Activated CD4-positive, alpha-beta memory T cell treated with anti-CD3 and anti-CD28 coated beads, Interleukin-2, amount 10 ng/mL, durations not matched to agents 7 days and 5 days (primary cell): ENCODE results near the gene VPS51. TPM values are rescaled to one million over a fixed set of nuclear protein-coding genes. Genes with fewer than 3 reads are reported as not detected.

Source experiments
- CTCF ChIA-PET: fragments of 350-600 bp; sonication (Branson Sonifier 250); formaldehyde crosslinking; loops from one replicate; lab custom pipeline; 2021; ENCODE audit warnings: antibody characterized with exemption, inconsistent platforms; lab: Charles Lee
- POLR2A ChIA-PET: fragments of 350-600 bp; sonication (Branson Sonifier 250); formaldehyde crosslinking; loops from one replicate; lab custom pipeline; 2021; ENCODE audit warnings: antibody characterized with exemption; lab: Charles Lee
- DNase-seq: peaks from one replicate; pipeline ENCODE4 v3.0.0-alpha.2; 2020
- H3K27ac Mint-ChIP-seq: one replicate; pipeline ENCODE4 v1.8.0; 2021; ENCODE audit warnings: mild to moderate bottlenecking, mixed read lengths
- H3K27me3 Mint-ChIP-seq: one replicate; pipeline ENCODE4 v1.8.0; 2021; ENCODE audit warnings: mixed read lengths
- H3K36me3 Mint-ChIP-seq: one replicate; pipeline ENCODE4 v1.8.0; 2021; ENCODE audit warnings: low read depth, mixed read lengths
- H3K4me1 Mint-ChIP-seq: one replicate; pipeline ENCODE4 v1.8.0; 2021; ENCODE audit warnings: mixed read lengths
- H3K4me3 Mint-ChIP-seq: one replicate; pipeline ENCODE4 v1.8.0; 2021; ENCODE audit warnings: mild to moderate bottlenecking, mixed read lengths
- H3K9me3 Mint-ChIP-seq: one replicate; pipeline ENCODE4 v1.8.0; 2021; ENCODE audit warnings: mixed read lengths
- total RNA-seq, 2 experiments: library from RNA; stranded (reverse); gene quantifications; one replicate each; pipeline ENCODE4 v1.2.3, GENCODE V29; 2021

VPS51 gene
- total RNA-seq, 2 experiments from 2014 or later, result 117 to 123 TPM

DNA sequence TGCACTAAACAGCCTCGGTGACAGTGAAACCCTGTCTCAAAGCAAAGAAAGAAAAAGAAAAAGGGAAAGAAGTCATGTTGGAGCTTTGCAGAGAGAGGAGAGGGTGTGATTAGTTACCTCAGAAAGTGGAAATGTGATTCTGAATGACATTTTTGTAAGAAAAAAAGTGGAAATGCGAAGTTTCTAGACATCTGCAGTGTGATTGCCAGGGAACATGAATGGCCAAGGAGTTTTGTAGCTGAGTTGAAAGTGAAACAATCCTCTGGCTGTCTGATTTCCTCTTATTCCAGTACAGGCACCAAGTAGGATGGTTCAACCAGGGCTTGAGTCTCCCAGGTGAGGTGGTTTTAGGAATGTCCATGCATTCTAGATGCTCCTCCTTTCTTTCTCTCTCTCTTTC is 56.1 kb downstream of the VPS51 start:
- no peak overlapping the region for H3K27ac Mint-ChIP-seq

DNA sequence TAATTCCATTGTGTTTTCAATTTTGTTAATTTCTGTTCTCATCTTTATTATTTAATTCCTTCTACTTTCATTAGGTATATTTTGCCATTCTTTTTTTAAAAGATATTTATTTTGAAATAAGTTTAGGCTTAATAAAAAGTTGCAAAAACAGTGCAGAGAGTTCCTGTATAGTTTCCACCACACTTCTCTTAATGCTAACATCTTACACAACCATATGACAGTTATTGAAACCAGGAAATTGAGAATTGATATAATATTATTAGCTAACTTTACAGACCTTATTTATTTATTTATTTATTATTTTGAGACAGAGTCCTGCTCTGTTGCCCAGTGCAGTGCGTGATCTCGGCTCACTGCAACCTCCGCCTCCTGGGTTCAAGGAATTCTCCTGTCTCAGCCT is 60.2 kb downstream of the VPS51 start:
- POLR2A ChIA-PET, result interaction anchor here (1.6 kb wide), 1 partner anchor 21 kb away, joined by 7 read pairs; no protein-coding TSS in a partner anchor
- peaks cover 12% of the 10 kb centered on the region for H3K27me3 Mint-ChIP-seq

More for the DNA sequence above, 56.1 kb downstream of the VPS51 start:
- no peak overlapping the region for H3K4me3 Mint-ChIP-seq
- DNase-seq, result no peak
- CTCF ChIA-PET, result interaction anchor here (0.6 kb wide), 1 partner anchor 591 kb away, joined by 3 read pairs; no protein-coding TSS in a partner anchor
- peaks cover 19% of the 10 kb centered on the region for H3K4me1 Mint-ChIP-seq
- no peaks in the 10 kb centered on the region for H3K36me3 Mint-ChIP-seq
- no peaks in the 10 kb centered on the region for H3K9me3 Mint-ChIP-seq
- POLR2A ChIA-PET, result interaction anchor here (1.0 kb wide), 1 partner anchor 17 kb away, joined by 5 read pairs; no protein-coding TSS in a partner anchor
- no peaks in the 10 kb centered on the region for H3K27me3 Mint-ChIP-seq

DNA sequence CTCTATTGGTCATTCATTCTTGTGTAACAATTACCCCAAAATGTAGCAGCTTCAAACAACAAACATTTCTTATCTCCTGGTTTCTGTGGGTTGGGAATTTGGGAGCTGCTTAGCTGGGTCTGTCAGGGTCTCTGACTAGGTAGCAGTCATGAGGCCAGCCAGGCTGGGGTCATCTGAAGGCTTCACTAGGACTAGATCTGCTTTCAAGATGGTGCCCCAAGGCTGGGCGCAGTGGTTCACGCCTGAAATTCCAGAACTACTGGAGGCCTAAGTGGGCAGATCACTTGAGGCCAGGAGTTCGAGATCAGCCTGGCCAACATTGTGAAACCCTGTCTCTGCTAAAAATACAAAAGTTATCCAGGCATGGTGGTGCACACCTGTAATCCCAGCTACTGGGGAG is 60.9 kb downstream of the VPS51 start:
- POLR2A ChIA-PET, result interaction anchor here (1.6 kb wide), 1 partner anchor 21 kb away, joined by 7 read pairs; no protein-coding TSS in a partner anchor
- CTCF ChIA-PET, result interaction anchor here (1.6 kb wide), 1 partner anchor 119 kb away, joined by 3 read pairs; no protein-coding TSS in a partner anchor

More for the DNA sequence above, 60.2 kb downstream of the VPS51 start:
- Mint-ChIP-seq H3K4me1 (peaks cover 19% of the 10 kb centered on the region), H3K27ac (no peak overlapping the region), H3K4me3 (no peak overlapping the region), H3K9me3 (no peaks in the 10 kb centered on the region), H3K36me3 (no peaks in the 10 kb centered on the region)
- CTCF ChIA-PET, result interaction anchor here (1.6 kb wide), 1 partner anchor 119 kb away, joined by 3 read pairs; no protein-coding TSS in a partner anchor
- DNase-seq, result no peak

DNA sequence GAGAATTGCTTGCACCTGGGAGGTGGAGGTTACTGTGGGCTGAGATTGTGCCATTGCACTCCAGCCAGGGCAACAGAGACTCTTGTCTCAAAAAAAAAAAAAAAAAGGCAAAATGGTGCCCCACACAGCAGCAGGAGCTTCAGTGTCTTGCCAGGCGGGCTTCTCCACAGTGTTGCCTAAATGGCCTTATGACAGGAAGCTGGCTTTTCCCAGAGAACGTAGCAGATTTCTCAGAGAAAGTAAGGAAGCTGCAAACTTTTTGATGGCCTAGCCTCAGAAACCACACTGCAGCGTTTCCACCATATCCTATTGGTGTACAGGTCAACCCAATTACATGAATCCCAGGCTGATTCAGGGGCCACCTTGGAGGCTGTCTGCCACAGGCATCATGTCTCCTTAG is 61.3 kb downstream of the VPS51 start:
- peaks cover 12% of the 10 kb centered on the region for H3K27me3 Mint-ChIP-seq
- DNase-seq, result no peak
- H3K4me3 Mint-ChIP-seq, result no peak overlapping the region
- ChIA-PET POLR2A (interaction anchor here (1.6 kb wide), 1 partner anchor 22 kb away, joined by 7 read pairs; no protein-coding TSS in a partner anchor), CTCF (interaction anchor here (1.6 kb wide), 1 partner anchor 118 kb away, joined by 3 read pairs; no protein-coding TSS in a partner anchor)
- no peak overlapping the region for H3K27ac Mint-ChIP-seq
- peaks cover 11% of the 10 kb centered on the region for H3K4me1 Mint-ChIP-seq
- H3K36me3 Mint-ChIP-seq, result no peaks in the 10 kb centered on the region
- H3K9me3 Mint-ChIP-seq, result no peaks in the 10 kb centered on the region

More for the DNA sequence above, 60.9 kb downstream of the VPS51 start:
- Mint-ChIP-seq H3K36me3 (no peaks in the 10 kb centered on the region), H3K9me3 (no peaks in the 10 kb centered on the region), H3K4me3 (no peak overlapping the region), H3K27ac (no peak overlapping the region), H3K27me3 (peaks cover 12% of the 10 kb centered on the region), H3K4me1 (peaks cover 15% of the 10 kb centered on the region)
- DNase-seq, result no peak

DNA sequence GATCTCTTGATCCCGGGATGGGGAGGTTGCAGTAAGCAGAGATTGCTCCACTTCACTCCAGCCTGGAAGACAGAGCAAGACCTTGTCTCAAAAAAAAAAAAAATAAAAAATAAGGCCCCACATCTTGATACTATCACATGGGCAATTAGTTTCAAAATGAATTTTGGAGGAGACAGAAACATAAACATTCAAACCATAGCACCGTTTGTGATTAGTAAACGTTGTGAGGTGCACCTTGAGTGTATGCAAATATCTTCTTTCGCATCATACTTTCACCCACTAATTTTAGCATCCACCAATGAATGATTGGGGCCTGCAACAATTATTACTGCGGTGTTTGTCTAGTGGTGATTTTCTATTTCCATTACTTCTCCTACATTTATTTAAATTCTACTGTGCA is 63.0 kb downstream of the VPS51 start:
- POLR2A ChIA-PET, result no interaction called here
- Mint-ChIP-seq H3K4me3 (no peak overlapping the region), H3K27me3 (peaks cover 12% of the 10 kb centered on the region), H3K9me3 (no peaks in the 10 kb centered on the region), H3K36me3 (no peaks in the 10 kb centered on the region), H3K27ac (no peak overlapping the region), H3K4me1 (peaks cover 5% of the 10 kb centered on the region)
- DNase-seq, result no peak
- CTCF ChIA-PET, result interaction anchor here (0.7 kb wide), 1 partner anchor 263 kb away, joined by 3 read pairs; no protein-coding TSS in a partner anchor

DNA sequence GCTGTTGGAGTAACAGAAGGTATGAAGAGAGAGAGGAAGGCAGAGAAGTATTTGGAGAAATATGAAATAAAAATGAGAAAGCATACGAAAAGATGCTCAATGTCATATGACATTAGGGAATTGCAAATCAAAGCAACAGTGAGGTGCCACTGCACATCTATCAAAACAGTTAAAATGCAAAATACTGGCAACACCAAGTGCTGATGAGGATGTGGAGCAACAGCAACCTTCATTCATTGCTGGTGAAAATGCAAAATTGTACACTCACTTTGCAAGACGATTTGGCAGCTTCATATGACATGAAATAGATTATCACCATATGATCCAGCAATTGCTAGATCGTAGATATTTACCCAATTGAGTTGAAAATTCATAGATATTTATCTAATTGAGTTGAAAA is 64.6 kb downstream of the VPS51 start:
- H3K4me1 Mint-ChIP-seq, result peaks cover 5% of the 10 kb centered on the region
- no peaks in the 10 kb centered on the region for H3K9me3 Mint-ChIP-seq
- POLR2A ChIA-PET, result no interaction called here
- no peak for DNase-seq
- H3K27me3 Mint-ChIP-seq, result peaks cover 12% of the 10 kb centered on the region
- no peaks in the 10 kb centered on the region for H3K36me3 Mint-ChIP-seq
- CTCF ChIA-PET, result no interaction called here
- no peak overlapping the region for H3K27ac Mint-ChIP-seq
- H3K4me3 Mint-ChIP-seq, result no peak overlapping the region

Other genes with a start within 250 kb of the VPS51 start
- 100 to 1,000 TPM; 138 to 146 TPM for gene EHD1, start 217.6 kb upstream of the VPS51 start, total RNA-seq
- gene ATG2A, start 179.0 kb upstream of the VPS51 start, total RNA-seq, result 10 to 100 TPM; 37.4 to 40.7 TPM
- gene PPP2R5B, start 171.5 kb upstream of the VPS51 start, total RNA-seq, result 10 to 100 TPM; 19.8 to 21.1 TPM
- gene GPHA2, start 160.3 kb upstream of the VPS51 start, total RNA-seq, result not detected
- gene MAJIN, start 124.1 kb upstream of the VPS51 start, total RNA-seq, result under 1 TPM; 0.15 to 0.33 TPM
- gene BATF2, start 99.2 kb upstream of the VPS51 start, total RNA-seq, result under 1 TPM; 0.30 to 0.53 TPM
- 10 to 100 TPM; 58.5 to 59.4 TPM for gene ARL2, start 82.1 kb upstream of the VPS51 start, total RNA-seq
- 10 to 100 TPM; 24.3 to 24.6 TPM for gene SNX15, start 68.8 kb upstream of the VPS51 start, total RNA-seq
- gene SAC3D1, start 55.0 kb upstream of the VPS51 start, total RNA-seq, result 10 to 100 TPM; 24.2 to 24.8 TPM
- gene NAALADL1, start 37.7 kb upstream of the VPS51 start, total RNA-seq, result 10 to 100 TPM; 13.6 to 16.8 TPM
- gene CDCA5, start 12.2 kb upstream of the VPS51 start, total RNA-seq, result 100 to 1,000 TPM in 1 of 2 experiments, 10 to 100 TPM in 1; 98.2 to 104 TPM
- gene ZFPL1, start 12.0 kb upstream of the VPS51 start, total RNA-seq, result 10 to 100 TPM; 30.1 to 31.6 TPM
- 10 to 100 TPM; 27.2 to 28.4 TPM for gene TM7SF2, start 15.7 kb downstream of the VPS51 start, total RNA-seq
- 1 to 10 TPM; 8.1 to 8.6 TPM for gene ZNHIT2, start 21.5 kb downstream of the VPS51 start, total RNA-seq
- gene FAU, start 25.9 kb downstream of the VPS51 start, total RNA-seq, result 1,000 to 10,000 TPM in 1 of 2 experiments, 100 to 1,000 TPM in 1; 995 to 1,031 TPM
- gene MRPL49, start 26.1 kb downstream of the VPS51 start, total RNA-seq, result 10 to 100 TPM; 36.5 to 37.4 TPM
- 10 to 100 TPM; 39.4 to 42.2 TPM for gene SYVN1, start 38.3 kb downstream of the VPS51 start, total RNA-seq
- gene SPDYC, start 74.0 kb downstream of the VPS51 start, total RNA-seq, result not detected
- gene CAPN1, start 85.7 kb downstream of the VPS51 start, total RNA-seq, result 100 to 1,000 TPM; 164 to 167 TPM
- gene POLA2, start 165.7 kb downstream of the VPS51 start, total RNA-seq, result 10 to 100 TPM; 42.0 to 51.1 TPM
- gene CDC42EP2, start 218.7 kb downstream of the VPS51 start, total RNA-seq, result under 1 TPM; 0.38 to 0.70 TPM
- 10 to 100 TPM; 80.7 to 82.0 TPM for gene DPF2, start 237.6 kb downstream of the VPS51 start, total RNA-seq